AG04450 (cell line): ENCODE measurements around the gene CAPN9. TPM values are rescaled to one million over a fixed set of nuclear protein-coding genes. Genes with fewer than 3 reads are reported as not detected.

Experiments used
- CTCF ChIA-PET: fragments of 300-600, 350-600 bp; formaldehyde crosslinking; extraction: SDS; loops from one replicate; lab custom pipeline; 2022; ENCODE audit warnings: antibody characterized with exemption, inconsistent platforms; lab: Charles Lee
- POLR2A ChIA-PET: fragments of 350-600 bp; formaldehyde crosslinking; extraction: SDS; loops from one replicate; lab custom pipeline; 2021; ENCODE audit warnings: antibody characterized with exemption, inconsistent platforms; lab: Yijun Ruan, JAX
- DNase-seq: peaks from one replicate; pipeline ENCODE4 v3.0.0-alpha.2; 2011; ENCODE audit warnings: low read depth, low spot score
- H3K27ac ChIP-seq: one replicate; pipeline ENCODE4 v1.5.1; 2012; ENCODE audit warnings: low read depth, low read length, control low read depth
- H3K27me3 ChIP-seq: one replicate; pipeline ENCODE4 v1.6.0; 2012; ENCODE audit warnings: low read length; ENCODE audit not compliant: control insufficient read depth, insufficient read depth
- H3K4me3 ChIP-seq: 2 replicates; pipeline ENCODE4 v1.5.1; 2011; ENCODE audit warnings: mild to moderate bottlenecking, low read depth, low read length, control low read depth
- H3K9me3 ChIP-seq: 2 replicates; pipeline ENCODE4 v1.5.1; 2012; ENCODE audit warnings: low read length; ENCODE audit not compliant: control insufficient read depth, insufficient read depth
- CTCF ChIP-seq: IDR thresholded peaks from 2 replicates; pipeline ENCODE4 v1.5.1; 2011; ENCODE audit warnings: low read depth, low read length, control low read depth, inconsistent platforms
- polyA plus RNA-seq: library from polyadenylated mRNA; depleted of rRNA; stranded (reverse); fragments of >200 nt; gene quantifications from 2 replicates; pipeline ENCODE4 v1.2.3, GENCODE V29; 2011

CAPN9 gene
- polyA plus RNA-seq, 1 experiment = 0.24 TPM

GRCh38 chr1:230747890-230748800, 957 bp downstream of the CAPN9 start:
- H3K9me3 ChIP-seq = no peaks in the 10 kb centered on the region; the same call in 1 of the 2 replicates
- POLR2A ChIA-PET = no interaction called here
- peaks cover 2% of the 10 kb centered on the region for H3K27me3 ChIP-seq
- TF ChIP-seq CTCF = no peak
- DNase-seq = no peak
- CTCF ChIA-PET = no interaction called here
- no peak overlapping the region for H3K27ac ChIP-seq
- H3K4me3 ChIP-seq = no peak overlapping the region

- Histone ChIP-seq H3K27ac (no peak overlapping the region), H3K27me3 (peaks cover 2% of the 10 kb centered on the region), H3K9me3 (no peaks in the 10 kb centered on the region; the same call in 1 of the 2 replicates), H3K4me3 (no peak overlapping the region)
- TF ChIP-seq CTCF = no peak
- CTCF ChIA-PET = no interaction called here
- POLR2A ChIA-PET = no interaction called here
- DNase-seq = no peak
Observed at GRCh38 chr1:230749150-230749549, 2.0 kb downstream of the CAPN9 start.

GRCh38 chr1:230749635-230750034, 2.4 kb downstream of the CAPN9 start:
- Histone ChIP-seq H3K27ac (no peak overlapping the region), H3K4me3 (no peak overlapping the region), H3K27me3 (peaks cover 2% of the 10 kb centered on the region), H3K9me3 (no peaks in the 10 kb centered on the region; the same call in 1 of the 2 replicates)
- TF ChIP-seq CTCF = no peak
- ChIA-PET CTCF (no interaction called here), POLR2A (no interaction called here)
- no peak for DNase-seq

- TF ChIP-seq CTCF = no peak
- no peak for DNase-seq
- no peaks in the 10 kb centered on the region; the same call in 1 of the 2 replicates for H3K9me3 ChIP-seq
- ChIA-PET CTCF (no interaction called here), POLR2A (no interaction called here)
- peaks cover 2% of the 10 kb centered on the region for H3K27me3 ChIP-seq
- H3K27ac ChIP-seq = no peak overlapping the region
- no peak overlapping the region for H3K4me3 ChIP-seq
Observed at GRCh38 chr1:230750576-230750975, 3.4 kb downstream of the CAPN9 start.

- Histone ChIP-seq H3K9me3 (no peaks in the 10 kb centered on the region; the same call in 1 of the 2 replicates), H3K27ac (no peak overlapping the region), H3K27me3 (peaks cover 2% of the 10 kb centered on the region), H3K4me3 (no peak overlapping the region)
- CTCF ChIA-PET = no interaction called here
- POLR2A ChIA-PET = interaction anchor here (0.6 kb wide), 1 partner anchor 1346 kb away, joined by 4 read pairs; no protein-coding TSS in a partner anchor
- no peak for TF ChIP-seq CTCF
- DNase-seq = no peak
Observed at GRCh38 chr1:230750986-230751625, 3.9 kb downstream of the CAPN9 start.
